ENCODE measurements around the gene KLF14. TPM values are rescaled to one million over a fixed set of nuclear protein-coding genes. Genes with fewer than 3 reads are reported as not detected.

KLF14 gene
- total and polyA plus RNA-seq, 4 donors = 0.26 to 0.31 (median 0.30) TPM; not detected in 1

DNA sequence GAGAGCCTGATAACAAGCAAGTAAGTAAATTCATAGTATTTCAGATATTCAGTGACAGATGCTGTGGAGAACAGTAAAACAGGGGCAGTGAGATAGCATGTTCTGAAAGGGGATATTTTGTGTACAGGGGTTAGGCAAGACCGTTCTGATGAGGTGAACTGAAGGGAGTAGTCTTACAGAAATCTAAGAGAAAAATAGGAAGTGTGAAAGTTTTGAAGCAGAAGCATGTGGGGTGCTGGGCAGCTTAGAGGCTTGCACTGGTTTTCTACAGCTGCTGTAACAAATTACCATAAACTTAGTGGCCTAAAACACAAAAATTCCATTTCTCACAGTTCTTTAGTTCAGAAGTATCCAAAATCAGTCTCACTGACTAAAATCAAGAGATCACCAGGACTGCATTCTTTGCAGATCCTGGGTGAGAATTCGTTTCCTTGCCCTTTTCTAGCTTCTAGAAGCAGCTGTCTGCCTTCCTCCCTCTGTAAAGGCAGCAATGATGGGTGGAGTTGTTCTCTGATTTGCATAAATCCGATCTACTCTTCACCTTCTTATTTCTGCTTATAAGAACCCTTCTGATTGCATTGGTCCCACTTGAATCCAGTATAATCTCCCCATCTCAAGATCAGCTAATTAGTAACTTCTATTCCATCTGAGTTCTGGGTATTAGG is 7.5 kb upstream of the KLF14 start:
- Histone ChIP-seq H3K36me3 (ENCODE audit: control insufficient read depth in 4 of 4, insufficient read depth in 4 of 4, low read length in 4 of 4) (no peaks in the 10 kb centered on the region), H3K9me3 (ENCODE audit: control insufficient read depth in 4 of 4, insufficient read depth in 3 of 4, low read length in 3 of 4) (no peaks in the 10 kb centered on the region), H3K9ac (ENCODE audit: insufficient read depth in 1 of 2, low read length in 2 of 2) (no peak overlapping the region), H3K27ac (ENCODE audit: low read depth in 1 of 2, low read length in 1 of 2) (no peak overlapping the region), H3K4me3 (no peak overlapping the region), H3K27me3 (ENCODE audit: control insufficient read depth in 3 of 3, insufficient read depth in 3 of 3, low read length in 2 of 3) (peaks cover 7 to 65% (median 33%) of the 10 kb centered on the region in 3 donors), H3K4me1 (ENCODE audit: control insufficient read depth in 5 of 5, insufficient read depth in 5 of 5, low read length in 5 of 5) (no peaks in the 10 kb centered on the region)
- TF ChIP-seq, protein P1, sequence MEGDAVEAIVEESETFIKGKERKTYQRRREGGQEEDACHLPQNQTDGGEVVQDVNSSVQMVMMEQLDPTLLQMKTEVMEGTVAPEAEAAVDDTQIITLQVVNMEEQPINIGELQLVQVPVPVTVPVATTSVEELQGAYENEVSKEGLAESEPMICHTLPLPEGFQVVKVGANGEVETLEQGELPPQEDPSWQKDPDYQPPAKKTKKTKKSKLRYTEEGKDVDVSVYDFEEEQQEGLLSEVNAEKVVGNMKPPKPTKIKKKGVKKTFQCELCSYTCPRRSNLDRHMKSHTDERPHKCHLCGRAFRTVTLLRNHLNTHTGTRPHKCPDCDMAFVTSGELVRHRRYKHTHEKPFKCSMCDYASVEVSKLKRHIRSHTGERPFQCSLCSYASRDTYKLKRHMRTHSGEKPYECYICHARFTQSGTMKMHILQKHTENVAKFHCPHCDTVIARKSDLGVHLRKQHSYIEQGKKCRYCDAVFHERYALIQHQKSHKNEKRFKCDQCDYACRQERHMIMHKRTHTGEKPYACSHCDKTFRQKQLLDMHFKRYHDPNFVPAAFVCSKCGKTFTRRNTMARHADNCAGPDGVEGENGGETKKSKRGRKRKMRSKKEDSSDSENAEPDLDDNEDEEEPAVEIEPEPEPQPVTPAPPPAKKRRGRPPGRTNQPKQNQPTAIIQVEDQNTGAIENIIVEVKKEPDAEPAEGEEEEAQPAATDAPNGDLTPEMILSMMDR (IDR thresholded peaks at IDR 0.05; ENCODE audit: control extremely low read depth, extremely low read depth) = no peak
- WGBS, 2 donors = 25 to 37% methylated on average over 3 of the region's 3 CpGs
- DNase-seq (no peak), ATAC-seq (ENCODE audit: insufficient read depth, low FRiP score) (no peak)

- peaks cover 7 to 68% (median 41%) of the 10 kb centered on the region in 3 donors for H3K27me3 ChIP-seq (ENCODE audit: control insufficient read depth in 3 of 3, insufficient read depth in 3 of 3, low read length in 2 of 3)
- TF ChIP-seq, protein P1 (IDR thresholded peaks at IDR 0.05; ENCODE audit: control extremely low read depth, extremely low read depth) = no peak
- H3K9ac ChIP-seq (ENCODE audit: insufficient read depth in 1 of 2, low read length in 2 of 2) = no peak overlapping the region
- no peak overlapping the region for H3K27ac ChIP-seq (ENCODE audit: low read depth in 1 of 2, low read length in 1 of 2)
- H3K4me3 ChIP-seq = no peak overlapping the region
- ATAC-seq (ENCODE audit: insufficient read depth, low FRiP score) = no peak
- no peaks in the 10 kb centered on the region for H3K4me1 ChIP-seq (ENCODE audit: control insufficient read depth in 5 of 5, insufficient read depth in 5 of 5, low read length in 5 of 5)
- no peak for DNase-seq
- WGBS, 2 donors = 29 to 45% methylated on average over 4 of the region's 4 CpGs
- H3K9me3 ChIP-seq (ENCODE audit: control insufficient read depth in 4 of 4, insufficient read depth in 3 of 4, low read length in 3 of 4) = no peaks in the 10 kb centered on the region
- no peaks in the 10 kb centered on the region for H3K36me3 ChIP-seq (ENCODE audit: control insufficient read depth in 4 of 4, insufficient read depth in 4 of 4, low read length in 4 of 4)
Observed at GRCh38 chr7:130740606-130741005, 6.6 kb upstream of the KLF14 start.

- TF ChIP-seq, protein P1 (IDR thresholded peaks at IDR 0.05; ENCODE audit: control extremely low read depth, extremely low read depth) = no peak
- 59 to 69% methylated on average over 5 of the region's 5 CpGs for WGBS, 2 donors
- Histone ChIP-seq H3K4me3 (no peak overlapping the region), H3K36me3 (ENCODE audit: control insufficient read depth in 4 of 4, insufficient read depth in 4 of 4, low read length in 4 of 4) (peaks cover 0 to 5% (median 0%) of the 10 kb centered on the region in 4 donors), H3K9ac (ENCODE audit: insufficient read depth in 1 of 2, low read length in 2 of 2) (no peak overlapping the region), H3K4me1 (ENCODE audit: control insufficient read depth in 5 of 5, insufficient read depth in 5 of 5, low read length in 5 of 5) (peaks cover 0 to 5% (median 0%) of the 10 kb centered on the region in 5 donors), H3K27me3 (ENCODE audit: control insufficient read depth in 3 of 3, insufficient read depth in 3 of 3, low read length in 2 of 3) (peaks cover 15 to 77% (median 58%) of the 10 kb centered on the region in 3 donors), H3K9me3 (ENCODE audit: control insufficient read depth in 4 of 4, insufficient read depth in 3 of 4, low read length in 3 of 4) (peaks cover 4 to 26% (median 13%) of the 10 kb centered on the region in 4 donors), H3K27ac (ENCODE audit: low read depth in 1 of 2, low read length in 1 of 2) (no peak overlapping the region)
- ATAC-seq (ENCODE audit: insufficient read depth, low FRiP score) (no peak), DNase-seq (no peak)
Observed at GRCh38 chr7:130736298-130736900, 2.4 kb upstream of the KLF14 start.
